ENCODE results near the gene SMG9. TPM values are rescaled to one million over a fixed set of nuclear protein-coding genes. Genes with fewer than 3 reads are reported as not detected.

The SMG9 gene
- total RNA-seq, 2 experiments from 2014 or later = 58.2 to 58.3 TPM

DNA sequence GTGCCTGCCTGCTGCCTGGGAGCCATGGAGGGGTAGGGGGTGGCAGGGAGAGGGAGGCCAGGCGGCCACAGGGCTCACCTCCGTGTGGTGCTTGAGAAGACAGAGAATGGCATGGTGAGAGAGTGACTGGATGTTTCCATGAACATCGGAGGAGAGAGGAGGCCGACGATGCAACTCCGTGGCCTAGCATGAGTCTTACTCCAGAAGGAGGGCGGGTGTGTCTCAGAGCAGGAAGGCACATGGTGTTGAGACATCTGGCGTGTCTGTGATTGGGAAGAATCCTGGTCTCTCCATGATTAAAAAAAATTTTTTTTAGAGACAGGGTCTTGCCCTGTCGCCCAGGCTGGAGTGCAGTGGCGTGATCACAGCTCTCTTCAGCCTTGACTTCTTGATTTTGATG, 33.8 kb downstream of the SMG9 start:
- CTCF ChIA-PET = interaction anchor here (0.7 to 1.4 kb wide), 2 partner anchors 45 to 166 kb away, joined by 3 to 4 read pairs; no protein-coding TSS in a partner anchor
- intact Hi-C loops (cut with micrococcal nuclease) = loop anchor here (5.0 kb wide), 1 partner anchor 54 kb away; no protein-coding TSS in a partner anchor
- Mint-ChIP-seq H3K27ac (peak overlapping the region; percentile 45), H3K4me3 (no peak overlapping the region), H3K4me1 (ENCODE audit: low read depth) (peaks cover 5% of the 10 kb centered on the region), H3K9me3 (no peaks in the 10 kb centered on the region), H3K36me3 (no peaks in the 10 kb centered on the region), H3K27me3 (no peaks in the 10 kb centered on the region)
- no peak for DNase-seq
- POLR2A ChIA-PET = no interaction called here

GRCh38 chr19:43719918-43720317, 34.8 kb downstream of the SMG9 start:
- Mint-ChIP-seq H3K4me1 (ENCODE audit: low read depth) (peaks cover 5% of the 10 kb centered on the region), H3K9me3 (no peaks in the 10 kb centered on the region), H3K36me3 (no peaks in the 10 kb centered on the region), H3K4me3 (no peak overlapping the region), H3K27ac (no peak overlapping the region), H3K27me3 (peaks cover 3% of the 10 kb centered on the region)
- no peak for DNase-seq
- intact Hi-C loops (cut with micrococcal nuclease) = loop anchor here (5.0 kb wide), 1 partner anchor 53 kb away; no protein-coding TSS in a partner anchor
- POLR2A ChIA-PET = no interaction called here
- CTCF ChIA-PET = interaction anchor here (1.2 kb wide), 1 partner anchor 90 kb away, joined by 3 read pairs; no protein-coding TSS in a partner anchor

GRCh38 chr19:43719378-43719868, 35.3 kb downstream of the SMG9 start:
- CTCF ChIA-PET = interaction anchor here (1.2 kb wide), 1 partner anchor 90 kb away, joined by 3 read pairs; no protein-coding TSS in a partner anchor

DNA sequence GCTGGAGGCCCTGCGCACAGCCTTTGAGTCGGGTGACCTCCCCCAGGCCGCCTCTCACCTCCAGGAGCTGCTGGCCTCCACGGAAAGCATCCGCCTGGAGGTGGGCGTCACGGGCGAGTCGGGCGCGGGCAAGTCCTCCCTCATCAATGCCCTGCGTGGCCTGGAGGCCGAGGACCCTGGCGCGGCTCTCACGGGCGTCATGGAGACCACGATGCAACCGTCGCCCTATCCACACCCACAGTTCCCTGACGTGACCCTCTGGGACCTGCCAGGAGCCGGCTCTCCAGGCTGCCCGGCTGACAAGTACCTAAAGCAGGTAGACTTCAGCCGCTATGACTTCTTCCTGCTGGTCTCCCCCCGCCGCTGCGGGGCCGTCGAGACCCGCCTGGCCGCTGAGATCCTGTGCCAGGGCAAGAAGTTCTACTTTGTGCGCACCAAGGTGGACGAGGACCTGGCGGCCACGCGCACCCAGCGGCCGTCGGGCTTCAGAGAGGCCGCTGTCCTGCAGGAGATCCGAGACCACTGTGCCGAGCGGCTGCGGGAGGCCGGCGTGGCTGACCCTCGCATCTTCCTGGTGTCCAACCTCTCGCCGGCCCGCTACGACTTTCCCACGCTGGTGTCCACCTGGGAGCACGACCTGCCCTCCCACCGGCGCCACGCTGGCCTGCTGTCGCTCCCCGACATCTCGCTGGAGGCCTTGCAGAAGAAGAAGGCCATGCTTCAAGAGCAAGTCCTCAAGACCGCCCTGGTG, 36.0 kb downstream of the SMG9 start:
- intact Hi-C loops (cut with micrococcal nuclease) = no loop called here
- no peaks in the 10 kb centered on the region for H3K9me3 Mint-ChIP-seq
- ChIA-PET CTCF (no interaction called here), POLR2A (no interaction called here)
- peaks cover 3% of the 10 kb centered on the region for H3K27me3 Mint-ChIP-seq
- H3K4me3 Mint-ChIP-seq = no peak overlapping the region
- peaks cover 5% of the 10 kb centered on the region for H3K4me1 Mint-ChIP-seq (ENCODE audit: low read depth)
- H3K36me3 Mint-ChIP-seq = no peaks in the 10 kb centered on the region
- no peak overlapping the region for H3K27ac Mint-ChIP-seq
- DNase-seq = no peak

More at GRCh38 chr19:43719378-43719868, 35.3 kb downstream of the SMG9 start:
- H3K9me3 Mint-ChIP-seq = no peaks in the 10 kb centered on the region
- no peak overlapping the region for H3K27ac Mint-ChIP-seq
- H3K27me3 Mint-ChIP-seq = peaks cover 3% of the 10 kb centered on the region
- intact Hi-C loops (cut with micrococcal nuclease) = no loop called here
- POLR2A ChIA-PET = no interaction called here
- no peaks in the 10 kb centered on the region for H3K36me3 Mint-ChIP-seq
- no peak overlapping the region for H3K4me3 Mint-ChIP-seq
- H3K4me1 Mint-ChIP-seq (ENCODE audit: low read depth) = peaks cover 5% of the 10 kb centered on the region
- DNase-seq = no peak

- DNase-seq = no peak
- Mint-ChIP-seq H3K4me3 (no peak within 1 kb of the TSS), H3K27ac (no peak within 1 kb of the TSS), H3K36me3 (no peaks in the 10 kb centered on the region), H3K9me3 (no peaks in the 10 kb centered on the region), H3K4me1 (ENCODE audit: low read depth) (peaks cover 6% of the 10 kb centered on the region), H3K27me3 (peaks cover 7% of the 10 kb centered on the region)
- intact Hi-C loops (cut with micrococcal nuclease) = no loop called here
- ChIA-PET CTCF (no interaction called here), POLR2A (interaction anchor here (0.6 kb wide), 1 partner anchor 14 kb away, joined by 3 read pairs; no protein-coding TSS in a partner anchor)
Measured at GRCh38 chr19:43715776-43716175, 39.0 kb downstream of the SMG9 start, which contains the start of gene IRGC. TSS of gene IRGC (plus strand) at chr19:43716076. CDS start at chr19:43718559, 2,483 bp downstream.

GRCh38 chr19:43713208-43713607, 41.6 kb downstream of the SMG9 start:
- H3K4me1 Mint-ChIP-seq (ENCODE audit: low read depth) = peaks cover 6% of the 10 kb centered on the region
- H3K27me3 Mint-ChIP-seq = peaks cover 7% of the 10 kb centered on the region
- intact Hi-C loops (cut with micrococcal nuclease) = no loop called here
- H3K36me3 Mint-ChIP-seq = peaks cover 3% of the 10 kb centered on the region
- no peak overlapping the region for H3K27ac Mint-ChIP-seq
- POLR2A ChIA-PET = no interaction called here
- no peak for DNase-seq
- CTCF ChIA-PET = interaction anchor here (0.7 kb wide), 1 partner anchor 158 kb away, joined by 3 read pairs; no protein-coding TSS in a partner anchor
- H3K4me3 Mint-ChIP-seq = no peak overlapping the region
- H3K9me3 Mint-ChIP-seq = peaks cover 7% of the 10 kb centered on the region

DNA sequence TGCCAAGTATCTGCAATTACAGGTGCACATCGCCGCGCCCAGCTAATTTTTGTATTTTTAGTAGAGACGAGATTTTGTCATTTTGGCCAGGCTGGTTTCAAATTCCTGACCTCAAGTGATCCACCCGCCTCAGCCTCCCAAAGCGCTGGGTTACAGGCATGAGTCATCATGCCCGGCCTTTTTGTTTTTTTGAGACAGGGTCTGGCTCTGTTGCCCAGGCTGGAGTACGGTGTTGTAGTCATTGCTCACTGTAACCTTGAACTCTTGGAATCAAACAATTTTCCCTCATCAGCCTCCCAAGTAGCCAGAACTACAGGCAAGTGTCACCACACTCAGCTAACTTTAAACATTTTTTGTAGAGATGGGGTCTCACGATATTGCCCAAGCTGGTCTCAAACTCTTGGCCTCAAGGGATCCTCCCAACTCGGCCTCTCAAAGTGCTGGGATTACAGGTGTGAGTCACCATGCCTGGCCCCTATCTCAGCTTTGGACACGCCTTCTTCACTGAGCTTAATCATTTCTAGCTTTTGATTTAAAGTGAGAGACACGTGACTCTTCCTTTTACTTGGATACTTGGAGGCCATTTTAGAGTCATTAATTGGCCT, 42.9 kb downstream of the SMG9 start:
- Mint-ChIP-seq H3K36me3 (peaks cover 3% of the 10 kb centered on the region), H3K4me1 (ENCODE audit: low read depth) (peaks cover 6% of the 10 kb centered on the region), H3K27ac (no peak overlapping the region), H3K4me3 (no peak overlapping the region), H3K9me3 (peaks cover 7% of the 10 kb centered on the region), H3K27me3 (peaks cover 7% of the 10 kb centered on the region)
- intact Hi-C loops (cut with micrococcal nuclease) = no loop called here
- ChIA-PET POLR2A (no interaction called here), CTCF (no interaction called here)
- DNase-seq = peak; percentile 31

DNA sequence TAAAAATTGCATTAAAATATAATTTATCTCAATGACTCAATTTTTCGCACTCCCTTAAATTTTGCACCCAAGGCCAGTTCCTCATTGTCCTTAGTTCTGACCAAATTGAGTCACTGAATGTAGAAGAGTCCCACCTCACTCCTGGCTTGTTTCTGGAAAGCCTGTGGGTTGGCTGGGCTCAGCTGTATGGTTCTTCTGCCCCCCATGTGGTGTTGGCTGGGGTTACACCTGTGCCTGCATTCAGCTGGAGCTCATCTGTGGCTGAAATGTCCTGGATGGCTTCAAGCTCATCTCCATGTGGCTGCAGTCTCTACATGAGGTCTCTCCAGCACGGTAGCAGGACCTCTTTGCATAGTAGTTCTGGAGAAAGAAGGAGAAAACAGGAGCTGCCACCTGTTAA, 46.0 kb downstream of the SMG9 start:
- H3K27me3 Mint-ChIP-seq = peaks cover 4% of the 10 kb centered on the region
- intact Hi-C loops (cut with micrococcal nuclease) = no loop called here
- peaks cover 6% of the 10 kb centered on the region for H3K4me1 Mint-ChIP-seq (ENCODE audit: low read depth)
- DNase-seq = no peak
- peaks cover 7% of the 10 kb centered on the region for H3K9me3 Mint-ChIP-seq
- ChIA-PET CTCF (interaction anchor here (1.4 kb wide), 1 partner anchor 40 kb away, joined by 3 read pairs; no protein-coding TSS in a partner anchor), POLR2A (no interaction called here)
- no peak overlapping the region for H3K27ac Mint-ChIP-seq
- H3K4me3 Mint-ChIP-seq = no peak overlapping the region
- H3K36me3 Mint-ChIP-seq = peaks cover 3% of the 10 kb centered on the region

GRCh38 chr19:43707158-43707712, 47.5 kb downstream of the SMG9 start:
- intact Hi-C loops (cut with micrococcal nuclease) = no loop called here
- CTCF ChIA-PET = interaction anchor here (0.6 to 1.4 kb wide), 2 partner anchors 39 to 125 kb away, joined by 3 read pairs; no protein-coding TSS in a partner anchor

DNA sequence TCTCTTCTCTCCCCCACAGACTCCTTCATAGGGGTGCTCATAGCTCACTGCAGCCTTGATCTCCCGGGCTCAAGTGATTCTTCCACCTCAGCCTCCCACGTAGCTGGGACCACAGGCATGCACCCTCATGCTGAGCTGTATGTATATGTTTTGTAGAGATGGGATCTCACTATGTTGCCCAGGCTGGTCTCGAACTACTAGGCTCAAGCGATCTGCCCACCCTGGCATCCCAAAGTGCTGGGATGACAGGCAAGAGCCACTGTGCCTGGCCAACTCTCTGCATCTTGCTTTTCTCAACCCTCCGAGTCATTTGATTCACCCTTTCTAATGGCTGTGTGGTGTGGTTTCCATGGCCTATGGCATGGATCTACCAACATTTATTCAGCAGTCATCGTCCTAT, 49.0 kb downstream of the SMG9 start:
- no peak for DNase-seq
- H3K9me3 Mint-ChIP-seq = peaks cover 7% of the 10 kb centered on the region
- H3K27ac Mint-ChIP-seq = peak overlapping the region; percentile 2
- ChIA-PET POLR2A (no interaction called here), CTCF (interaction anchor here (0.6 kb wide), 1 partner anchor 230 kb away, joined by 3 read pairs; no protein-coding TSS in a partner anchor)
- H3K4me1 Mint-ChIP-seq (ENCODE audit: low read depth) = peaks cover 10% of the 10 kb centered on the region
- no peaks in the 10 kb centered on the region for H3K27me3 Mint-ChIP-seq
- H3K4me3 Mint-ChIP-seq = no peak overlapping the region
- H3K36me3 Mint-ChIP-seq = peaks cover 5% of the 10 kb centered on the region
- intact Hi-C loops (cut with micrococcal nuclease) = no loop called here

More at GRCh38 chr19:43707158-43707712, 47.5 kb downstream of the SMG9 start:
- peaks cover 7% of the 10 kb centered on the region for H3K9me3 Mint-ChIP-seq
- DNase-seq = no peak
- no peak overlapping the region for H3K4me3 Mint-ChIP-seq
- no peak overlapping the region for H3K27ac Mint-ChIP-seq
- peaks cover 2% of the 10 kb centered on the region for H3K27me3 Mint-ChIP-seq
- peaks cover 4% of the 10 kb centered on the region for H3K4me1 Mint-ChIP-seq (ENCODE audit: low read depth)
- H3K36me3 Mint-ChIP-seq = peaks cover 3% of the 10 kb centered on the region
- POLR2A ChIA-PET = no interaction called here

GRCh38 chr19:43704002-43704705, 50.6 kb downstream of the SMG9 start:
- no peak overlapping the region for H3K4me3 Mint-ChIP-seq
- POLR2A ChIA-PET = no interaction called here

More at GRCh38 chr19:43704002-43704705, 50.6 kb downstream of the SMG9 start:
- CTCF ChIA-PET = interaction anchor here (0.9 to 1.3 kb wide), 2 partner anchors 36 to 106 kb away, joined by 3 to 4 read pairs; no protein-coding TSS in a partner anchor
- H3K4me1 Mint-ChIP-seq (ENCODE audit: low read depth) = peaks cover 23% of the 10 kb centered on the region
- intact Hi-C loops (cut with micrococcal nuclease) = no loop called here
- DNase-seq = no peak
- no peak overlapping the region for H3K27ac Mint-ChIP-seq
- peaks cover 6% of the 10 kb centered on the region for H3K9me3 Mint-ChIP-seq
- peaks cover 5% of the 10 kb centered on the region for H3K36me3 Mint-ChIP-seq
- no peaks in the 10 kb centered on the region for H3K27me3 Mint-ChIP-seq

All from activated CD4-positive, alpha-beta memory T cell treated with anti-CD3 and anti-CD28 coated beads for 36 hours (primary cell).